Stimulated activated memory B cell treated with anti-CD40 and anti-IgM and Interleukin-4, amounts not matched to agents 10 μg/mL and 1 μg/mL and 100 μg/mL, for 72 hours (primary cell): ENCODE data around the gene CYFIP1.

Experiments used
- ATAC-seq: fragments of 150-1000 bp; cut with Tn5 transposase; 2 replicates; pipeline ENCODE4 v1.10.0; 2021
- H3K27ac Mint-ChIP-seq: one replicate; pipeline ENCODE4 v1.8.0; 2022; ENCODE audit warnings: mild to moderate bottlenecking, mixed read lengths
- H3K27me3 Mint-ChIP-seq: one replicate; pipeline ENCODE4 v1.8.0; 2022; ENCODE audit warnings: mixed read lengths
- H3K36me3 Mint-ChIP-seq: one replicate; pipeline ENCODE4 v1.8.0; 2022; ENCODE audit warnings: mixed read lengths
- H3K4me1 Mint-ChIP-seq: one replicate; pipeline ENCODE4 v1.8.0; 2022; ENCODE audit warnings: mixed read lengths
- H3K4me3 Mint-ChIP-seq: one replicate; pipeline ENCODE4 v1.8.0; 2022; ENCODE audit warnings: mild to moderate bottlenecking, moderate library complexity, mixed read lengths
- H3K9me3 Mint-ChIP-seq: one replicate; pipeline ENCODE4 v1.8.0; 2022; ENCODE audit warnings: mixed read lengths

Gene CYFIP1

GRCh38 chr15:22831473-22831872 is 148.7 kb downstream of the CYFIP1 start:
- H3K9me3 Mint-ChIP-seq = peaks cover 9% of the 10 kb centered on the region
- no peak overlapping the region for H3K27ac Mint-ChIP-seq
- H3K36me3 Mint-ChIP-seq = peaks cover 34% of the 10 kb centered on the region
- H3K27me3 Mint-ChIP-seq = no peaks in the 10 kb centered on the region
- no peak for ATAC-seq
- no peaks in the 10 kb centered on the region for H3K4me1 Mint-ChIP-seq
- H3K4me3 Mint-ChIP-seq = no peak overlapping the region

DNA sequence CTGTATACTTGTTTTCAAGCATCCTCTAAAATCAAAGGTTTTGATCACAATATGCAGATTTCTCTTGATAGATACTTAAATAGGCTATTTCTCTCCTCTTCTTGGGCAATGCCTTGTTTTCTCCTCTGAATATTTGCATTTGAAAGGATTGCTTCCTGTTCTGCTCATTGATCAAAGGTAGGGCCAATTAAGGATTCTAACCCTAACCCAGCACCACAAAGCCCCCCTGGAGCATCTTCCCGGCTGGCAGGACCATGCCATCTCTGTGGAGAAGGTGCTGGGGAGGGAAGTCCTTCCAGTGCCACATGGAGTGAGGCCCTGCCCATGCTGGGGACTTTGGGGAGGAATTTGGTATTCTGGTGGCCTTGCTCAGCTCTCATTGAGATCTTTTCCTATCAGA is 153.0 kb downstream of the CYFIP1 start:
- Mint-ChIP-seq H3K27me3 (no peaks in the 10 kb centered on the region), H3K27ac (no peak overlapping the region), H3K36me3 (peaks cover 52% of the 10 kb centered on the region), H3K4me3 (no peak overlapping the region), H3K9me3 (no peaks in the 10 kb centered on the region), H3K4me1 (no peaks in the 10 kb centered on the region)
- ATAC-seq = no peak

DNA sequence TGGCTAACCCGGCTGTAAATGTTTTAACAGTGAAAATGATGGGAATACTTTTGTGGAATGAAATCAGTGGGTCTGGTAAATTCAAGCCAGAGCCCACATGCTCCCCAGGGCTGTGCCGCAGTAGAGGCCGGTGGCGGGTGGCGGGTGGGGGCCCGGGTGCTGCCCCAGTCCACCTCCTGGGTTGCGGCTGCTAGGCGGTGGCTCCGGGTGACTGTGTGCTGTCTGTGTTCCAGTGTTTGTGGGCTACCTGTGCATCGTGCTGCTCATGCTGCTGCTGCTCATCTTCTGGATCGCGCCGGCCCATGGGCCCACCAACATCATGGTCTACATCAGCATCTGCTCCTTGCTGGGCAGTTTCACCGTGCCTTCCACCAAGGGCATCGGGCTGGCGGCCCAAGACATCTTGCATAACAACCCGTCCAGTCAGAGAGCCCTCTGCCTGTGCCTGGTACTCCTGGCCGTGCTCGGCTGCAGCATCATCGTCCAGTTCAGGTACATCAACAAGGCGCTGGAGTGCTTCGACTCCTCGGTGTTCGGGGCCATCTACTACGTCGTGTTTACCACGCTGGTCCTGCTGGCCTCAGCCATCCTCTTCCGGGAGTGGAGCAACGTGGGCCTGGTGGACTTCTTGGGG is 156.6 kb downstream of the CYFIP1 start:
- no peak for ATAC-seq
- H3K36me3 Mint-ChIP-seq = peaks cover 73% of the 10 kb centered on the region
- H3K27ac Mint-ChIP-seq = no peak overlapping the region
- H3K9me3 Mint-ChIP-seq = no peaks in the 10 kb centered on the region
- H3K27me3 Mint-ChIP-seq = no peaks in the 10 kb centered on the region
- H3K4me1 Mint-ChIP-seq = no peaks in the 10 kb centered on the region
- H3K4me3 Mint-ChIP-seq = no peak overlapping the region

GRCh38 chr15:22819651-22820050 is 160.5 kb downstream of the CYFIP1 start:
- Mint-ChIP-seq H3K9me3 (no peaks in the 10 kb centered on the region), H3K4me1 (peaks cover 4% of the 10 kb centered on the region), H3K36me3 (peaks cover 67% of the 10 kb centered on the region), H3K4me3 (no peak overlapping the region), H3K27ac (no peak overlapping the region), H3K27me3 (no peaks in the 10 kb centered on the region)
- no peak for ATAC-seq
